HG02610 (cell line): ENCODE results near the gene CTNNA1.

Source experiments
- ATAC-seq: cut with Tn5 transposase; IDR thresholded peaks from one replicate; pipeline ENCODE4 v1.9.1; 2021; ENCODE audit warnings: mild to moderate bottlenecking, moderate library complexity; ENCODE audit not compliant: unreplicated experiment

Gene CTNNA1

GRCh38 chr5:138980441-138980840 lies 227.2 kb downstream of the CTNNA1 start:
- no peak for ATAC-seq

DNA sequence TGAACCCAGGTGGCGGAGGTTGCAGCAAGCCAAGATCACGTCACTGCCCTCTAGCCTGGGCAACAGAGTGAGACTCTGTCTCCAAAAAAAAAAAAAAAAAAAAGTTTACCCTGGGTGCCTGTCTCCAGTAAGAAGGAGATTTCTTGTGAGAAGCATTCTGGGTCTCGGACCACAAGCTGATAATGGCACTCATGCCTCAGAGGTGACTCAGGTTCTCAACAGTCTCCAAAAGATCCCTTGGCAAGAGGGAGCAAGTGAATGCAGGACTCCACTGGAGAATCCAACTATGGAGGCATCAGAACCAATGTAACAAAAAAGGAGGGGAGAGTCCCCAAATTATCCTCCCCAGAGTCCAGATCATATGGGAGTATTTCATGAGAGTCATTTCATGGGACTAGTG lies 227.9 kb downstream of the CTNNA1 start:
- no peak for ATAC-seq

GRCh38 chr5:138981586-138981985 lies 228.4 kb downstream of the CTNNA1 start:
- no peak for ATAC-seq

DNA sequence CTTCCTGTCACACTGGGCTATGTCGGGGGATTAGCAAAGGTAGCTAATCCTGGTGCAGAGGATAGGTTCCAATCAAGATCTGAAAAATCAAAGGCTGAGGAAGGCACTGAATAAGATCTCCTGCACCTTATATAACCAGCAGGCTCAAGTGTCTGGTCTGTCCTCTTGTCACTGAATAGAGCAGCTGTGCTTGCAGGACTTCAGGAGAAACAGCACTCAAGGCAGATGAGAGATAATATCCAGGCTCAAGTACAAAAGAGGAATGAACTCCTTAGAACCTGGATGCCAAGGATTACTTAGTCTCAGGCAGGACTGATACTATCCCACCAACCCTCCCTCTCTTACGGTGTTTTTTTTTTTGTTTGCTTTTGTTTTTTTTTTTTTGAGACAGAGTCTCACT lies 230.8 kb downstream of the CTNNA1 start:
- no peak for ATAC-seq
